ENCODE results near the gene ADAMTS13. TPM values are rescaled to one million over a fixed set of nuclear protein-coding genes. Genes with fewer than 3 reads are reported as not detected.
A peak's percentile ranks its signal among the peaks of the same experiment; 100 is the strongest.

ADAMTS13 gene
- total RNA-seq, 2 experiments from 2014 or later, result 2.2 to 2.6 TPM

DNA sequence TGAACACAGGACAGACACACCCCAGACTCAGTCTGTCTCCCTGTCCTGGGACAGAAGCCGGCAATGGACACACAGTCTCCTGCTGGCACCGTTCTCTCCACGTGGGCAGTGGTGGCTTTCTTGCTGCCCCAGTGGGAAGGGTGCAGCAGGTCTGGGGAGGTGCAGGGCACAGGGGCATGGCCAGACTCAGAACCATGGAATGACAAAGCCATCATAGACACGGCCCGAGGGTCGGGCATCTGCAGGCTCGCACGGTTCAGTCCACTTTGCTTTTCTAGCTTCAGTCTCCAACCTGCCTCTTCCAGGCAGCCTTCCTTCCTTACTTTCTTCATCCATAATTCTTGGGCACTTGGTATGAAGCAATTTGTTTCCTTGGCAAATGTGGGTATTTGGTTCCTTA, 85.9 kb downstream of the ADAMTS13 start:
- no peaks in the 10 kb centered on the region for H3K9me3 Mint-ChIP-seq
- Histone ChIP-seq H3K9me3 (ENCODE audit: control insufficient read depth in 1 of 2, insufficient read depth in 1 of 2, low read length in 2 of 2) (peaks cover under 1 to 3% of the 10 kb centered on the region in 2 experiments), H3K27me3 (ENCODE audit: control insufficient read depth in 1 of 2, insufficient read depth in 2 of 2, low read length in 2 of 2) (no peaks in the 10 kb centered on the region), H3K36me3 (ENCODE audit: insufficient read depth, low read length) (no peaks in the 10 kb centered on the region), H3K27ac (ENCODE audit: low read depth in 1 of 2, low read length in 2 of 2) (peak overlapping the region; percentile 52 to 63), H3K4me3 (ENCODE audit: low read length) (no peak overlapping the region), H3K4me1 (ENCODE audit: insufficient read depth, low read length) (peaks cover 30% of the 10 kb centered on the region)
- no peaks in the 10 kb centered on the region for H3K36me3 Mint-ChIP-seq (ENCODE audit: low read depth)
- H3K4me1 Mint-ChIP-seq (ENCODE audit: low read depth), result peaks cover 24% of the 10 kb centered on the region
- no peaks in the 10 kb centered on the region for H3K27me3 Mint-ChIP-seq
- TF ChIP-seq, protein P1, sequence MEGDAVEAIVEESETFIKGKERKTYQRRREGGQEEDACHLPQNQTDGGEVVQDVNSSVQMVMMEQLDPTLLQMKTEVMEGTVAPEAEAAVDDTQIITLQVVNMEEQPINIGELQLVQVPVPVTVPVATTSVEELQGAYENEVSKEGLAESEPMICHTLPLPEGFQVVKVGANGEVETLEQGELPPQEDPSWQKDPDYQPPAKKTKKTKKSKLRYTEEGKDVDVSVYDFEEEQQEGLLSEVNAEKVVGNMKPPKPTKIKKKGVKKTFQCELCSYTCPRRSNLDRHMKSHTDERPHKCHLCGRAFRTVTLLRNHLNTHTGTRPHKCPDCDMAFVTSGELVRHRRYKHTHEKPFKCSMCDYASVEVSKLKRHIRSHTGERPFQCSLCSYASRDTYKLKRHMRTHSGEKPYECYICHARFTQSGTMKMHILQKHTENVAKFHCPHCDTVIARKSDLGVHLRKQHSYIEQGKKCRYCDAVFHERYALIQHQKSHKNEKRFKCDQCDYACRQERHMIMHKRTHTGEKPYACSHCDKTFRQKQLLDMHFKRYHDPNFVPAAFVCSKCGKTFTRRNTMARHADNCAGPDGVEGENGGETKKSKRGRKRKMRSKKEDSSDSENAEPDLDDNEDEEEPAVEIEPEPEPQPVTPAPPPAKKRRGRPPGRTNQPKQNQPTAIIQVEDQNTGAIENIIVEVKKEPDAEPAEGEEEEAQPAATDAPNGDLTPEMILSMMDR (IDR thresholded peaks at IDR 0.05), result no peak
- intact Hi-C loops (cut with DNase I, micrococcal nuclease), result no loop called here
- peak overlapping the region; percentile 90 for H3K27ac Mint-ChIP-seq
- ChIA-PET POLR2A (no interaction called here), CTCF (no interaction called here)
- ATAC-seq (ENCODE audit: poor library complexity) (no peak), DNase-seq (no peak)
- no peak overlapping the region for H3K4me3 Mint-ChIP-seq

Other genes starting within 250 kb of the ADAMTS13 start
- not detected for gene OBP2B, start 213.1 kb upstream of the ADAMTS13 start, total RNA-seq
- gene ABO, start 147.2 kb upstream of the ADAMTS13 start, total RNA-seq, result under 1 TPM; 0.19 to 0.31 TPM
- gene SURF6, start 86.2 kb upstream of the ADAMTS13 start, total RNA-seq, result 10 to 100 TPM; 15.1 to 15.9 TPM
- 10 to 100 TPM; 15.7 to 18.0 TPM for gene MED22, start 74.2 kb upstream of the ADAMTS13 start, total RNA-seq
- gene RPL7A, start 74.1 kb upstream of the ADAMTS13 start, total RNA-seq, result 1,000 to 10,000 TPM; 2,613 to 2,686 TPM
- 10 to 100 TPM; 42.5 to 45.9 TPM for gene SURF1, start 65.9 kb upstream of the ADAMTS13 start, total RNA-seq
- 10 to 100 TPM; 12.7 TPM for gene SURF2, start 65.8 kb upstream of the ADAMTS13 start, total RNA-seq
- gene SURF4, start 46.3 kb upstream of the ADAMTS13 start, total RNA-seq, result 10 to 100 TPM; 90.7 to 94.6 TPM
- 1 to 10 TPM in 1 of 2 experiments, under 1 TPM in 1; 0.59 to 1.0 TPM for gene STKLD1, start 46.0 kb upstream of the ADAMTS13 start, total RNA-seq
- gene REXO4, start 4.4 kb upstream of the ADAMTS13 start, total RNA-seq, result 10 to 100 TPM; 17.3 to 18.5 TPM
- 1 to 10 TPM; 3.7 to 3.8 TPM for gene CACFD1, start 37.6 kb downstream of the ADAMTS13 start, total RNA-seq
- 1 to 10 TPM; 1.8 to 3.2 TPM for gene SLC2A6, start 56.7 kb downstream of the ADAMTS13 start, total RNA-seq
- not detected for gene MYMK, start 102.6 kb downstream of the ADAMTS13 start, total RNA-seq
- gene ADAMTSL2, start 112.3 kb downstream of the ADAMTS13 start, total RNA-seq, result 1 to 10 TPM; 1.2 to 1.3 TPM
- not detected for gene FAM163B, start 187.0 kb downstream of the ADAMTS13 start, total RNA-seq
- 1 to 10 TPM; 1.7 to 1.8 TPM for gene DBH, start 214.0 kb downstream of the ADAMTS13 start, total RNA-seq

Data from CD4-positive, alpha-beta T cell (primary cell).